Keratinocyte (primary cell): ENCODE measurements around the gene LRRC10. TPM values are rescaled to one million over a fixed set of nuclear protein-coding genes. Genes with fewer than 3 reads are reported as not detected.
A peak's percentile ranks its signal among the peaks of the same experiment; 100 is the strongest.

Experiments
- DNase-seq: peaks from one replicate; pipeline ENCODE4 v3.0.0-alpha.2; 2011; ENCODE audit warnings: low read depth, missing footprints, low spot score
- FAIRE-seq: peaks from 2 replicates; lab custom pipeline; 2011; peaks lifted over from hg19 to GRCh38; lab: Jason Lieb, UNC
- H2AFZ ChIP-seq: 2 replicates; pipeline ENCODE4 v1.6.0; 2012; ENCODE audit warnings: low read length, control low read depth, inconsistent platforms; ENCODE audit not compliant: control insufficient read depth
- H3K27ac ChIP-seq: 2 replicates; pipeline ENCODE4 v1.5.1; 2011; ENCODE audit warnings: low read length; ENCODE audit not compliant: control insufficient read depth, insufficient read depth
- H3K27me3 ChIP-seq: 3 replicates; pipeline ENCODE4 v1.6.0; 2011; ENCODE audit warnings: low read length; ENCODE audit not compliant: control insufficient read depth, insufficient read depth; ENCODE audit errors: extremely low read depth
- H3K36me3 ChIP-seq, 2 experiments: 2 replicates in 1 of 2; 3 replicates in 1 of 2; pipeline ENCODE4 v1.5.1; 2011; ENCODE audit warnings: low read length in 2 of 2, mild to moderate bottlenecking in 1 of 2; ENCODE audit not compliant: control insufficient read depth in 2 of 2, insufficient read depth in 2 of 2; ENCODE audit errors: extremely low read depth in 1 of 2
- H3K4me1 ChIP-seq: 3 replicates; pipeline ENCODE4 v1.5.1; 2011; ENCODE audit warnings: low read length; ENCODE audit not compliant: control insufficient read depth, insufficient read depth; ENCODE audit errors: extremely low read depth
- H3K4me2 ChIP-seq: 3 replicates; pipeline ENCODE4 v1.6.0; 2011; ENCODE audit warnings: low read depth, low read length; ENCODE audit not compliant: control insufficient read depth, insufficient read depth; ENCODE audit errors: extremely low read depth
- H3K4me3 ChIP-seq, 3 experiments: fragments of 200-600 bp in 1 of 3; sonication (generic) in 1 of 3; 2 replicates in 2 of 3; 3 replicates in 1 of 3; pipeline ENCODE4 v1.5.1; 2011 to 2016; ENCODE audit warnings: low read length in 3 of 3, mild to moderate bottlenecking in 3 of 3, control low read depth in 2 of 3, inconsistent platforms in 1 of 3, low read depth in 1 of 3, mixed read lengths in 1 of 3, mixed run types in 1 of 3, moderate library complexity in 1 of 3; ENCODE audit not compliant: control insufficient read depth in 2 of 3, insufficient read depth in 2 of 3; ENCODE audit errors: extremely low read depth in 1 of 3
- H3K79me2 ChIP-seq: 2 replicates; pipeline ENCODE4 v1.6.0; 2012; ENCODE audit warnings: low read length; ENCODE audit not compliant: control insufficient read depth, insufficient read depth
- H3K9ac ChIP-seq: 3 replicates; pipeline ENCODE4 v1.6.0; 2011; ENCODE audit warnings: low read length; ENCODE audit not compliant: control insufficient read depth, insufficient read depth; ENCODE audit errors: extremely low read depth
- H3K9me1 ChIP-seq: 3 replicates; pipeline ENCODE4 v1.6.0; 2011; ENCODE audit warnings: low read length; ENCODE audit not compliant: control insufficient read depth, insufficient read depth; ENCODE audit errors: extremely low read depth
- H3K9me3 ChIP-seq: 2 replicates; pipeline ENCODE4 v1.5.1; 2012; ENCODE audit warnings: low read depth, low read length; ENCODE audit not compliant: control insufficient read depth
- H4K20me1 ChIP-seq: 3 replicates; pipeline ENCODE4 v1.6.0; 2011; ENCODE audit warnings: low read length; ENCODE audit not compliant: control insufficient read depth, insufficient read depth; ENCODE audit errors: extremely low read depth
- EZH2 ChIP-seq: IDR thresholded peaks from one replicate; pipeline ENCODE4 v1.6.1; 2012; ENCODE audit warnings: inconsistent platforms, mild to moderate bottlenecking, low read length, moderate library complexity
- dilution Hi-C: fragments of 300-500 bp; cut with MboI; formaldehyde crosslinking; loops from one replicate; pipeline ENCODE4 v1.7.0; 2020; ENCODE audit warnings: low sequenced_read_pairs; ENCODE audit not compliant: extremely low pct_ligation_motif_present
- polyA plus RNA-seq, 5 experiments: library from polyadenylated mRNA; depleted of rRNA in 3 of 5; stranded (reverse) in 3 of 5; stranded (forward) in 1 of 5; unstranded in 1 of 5; fragments of >200 nt; gene quantifications; 1 replicate in 1 of 5; 2 replicates in 3 of 5; 3 replicates in 1 of 5; pipeline versions ENCODE4 v1.2.1 to v1.2.3, GENCODE V29; 2011 to 2012; ENCODE audit warnings: missing spikeins in 2 of 5, low read depth in 1 of 5, low replicate concordance in 1 of 5
- TF ChIP-seq, protein P1 (sequence below), 3 experiments: IDR thresholded peaks in 1 of 3; conservative IDR thresholded peaks in 1 of 3; optimal IDR thresholded peaks in 1 of 3; 2 replicates in 2 of 3; 3 replicates in 1 of 3; pipeline versions ENCODE3 to v1.5.1; 2011; ENCODE audit warnings: low read length in 3 of 3, mild to moderate bottlenecking in 3 of 3, moderate library complexity in 2 of 3, control low read depth in 1 of 3, inconsistent platforms in 1 of 3; ENCODE audit not compliant: insufficient read depth in 2 of 3; ENCODE audit errors: extremely low read depth in 1 of 3

LRRC10 gene
- polyA plus RNA-seq, 1 donor (not counting 4 experiments of a cell fraction or from before 2014, with no cell fraction given), result not detected

DNA sequence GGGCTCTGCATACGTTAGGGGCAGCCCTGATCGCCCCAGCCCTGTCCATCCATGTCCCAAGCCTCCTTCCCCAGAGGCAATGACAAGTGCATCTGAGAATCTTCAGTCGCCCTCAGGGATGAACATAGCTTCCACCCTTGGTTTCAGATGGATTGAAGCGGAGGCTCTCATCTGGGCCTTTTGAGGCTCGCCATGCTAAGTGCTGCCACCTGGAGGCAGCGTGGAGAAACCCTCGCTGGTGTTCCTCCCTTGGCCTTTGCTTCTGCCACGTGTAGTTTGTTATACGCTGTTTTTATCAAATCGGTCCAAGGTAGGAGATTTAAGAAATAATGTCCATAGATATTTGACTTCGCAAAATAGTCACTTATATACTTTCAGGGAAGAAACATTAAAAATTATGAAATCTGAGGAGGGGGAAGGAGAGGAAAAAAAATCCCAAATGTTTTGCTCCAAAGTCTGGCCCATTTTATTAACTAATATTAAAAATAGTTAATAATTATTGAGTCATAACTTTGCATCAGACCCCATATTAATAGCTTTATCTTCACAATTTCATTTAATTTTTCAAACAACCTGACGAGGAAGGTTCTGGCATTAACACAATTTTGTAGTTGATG is 28.8 kb upstream of the LRRC10 start:
- Histone ChIP-seq H3K4me1 (no peaks in the 10 kb centered on the region), H3K27me3 (no peaks in the 10 kb centered on the region), H4K20me1 (no peaks in the 10 kb centered on the region), H3K4me2 (no peak overlapping the region), H3K27ac (no peak overlapping the region), H3K79me2 (no peaks in the 10 kb centered on the region), H3K4me3 (no peak overlapping the region), H3K9ac (no peak overlapping the region), H2AFZ (no peak overlapping the region), H3K9me3 (no peaks in the 10 kb centered on the region), H3K9me1 (no peaks in the 10 kb centered on the region), H3K36me3 (no peaks in the 10 kb centered on the region)
- FAIRE-seq (peak; percentile 9), DNase-seq (no peak)
- dilution Hi-C loops, result no loop called here
- no peak for TF ChIP-seq EZH2
- TF ChIP-seq, protein P1, sequence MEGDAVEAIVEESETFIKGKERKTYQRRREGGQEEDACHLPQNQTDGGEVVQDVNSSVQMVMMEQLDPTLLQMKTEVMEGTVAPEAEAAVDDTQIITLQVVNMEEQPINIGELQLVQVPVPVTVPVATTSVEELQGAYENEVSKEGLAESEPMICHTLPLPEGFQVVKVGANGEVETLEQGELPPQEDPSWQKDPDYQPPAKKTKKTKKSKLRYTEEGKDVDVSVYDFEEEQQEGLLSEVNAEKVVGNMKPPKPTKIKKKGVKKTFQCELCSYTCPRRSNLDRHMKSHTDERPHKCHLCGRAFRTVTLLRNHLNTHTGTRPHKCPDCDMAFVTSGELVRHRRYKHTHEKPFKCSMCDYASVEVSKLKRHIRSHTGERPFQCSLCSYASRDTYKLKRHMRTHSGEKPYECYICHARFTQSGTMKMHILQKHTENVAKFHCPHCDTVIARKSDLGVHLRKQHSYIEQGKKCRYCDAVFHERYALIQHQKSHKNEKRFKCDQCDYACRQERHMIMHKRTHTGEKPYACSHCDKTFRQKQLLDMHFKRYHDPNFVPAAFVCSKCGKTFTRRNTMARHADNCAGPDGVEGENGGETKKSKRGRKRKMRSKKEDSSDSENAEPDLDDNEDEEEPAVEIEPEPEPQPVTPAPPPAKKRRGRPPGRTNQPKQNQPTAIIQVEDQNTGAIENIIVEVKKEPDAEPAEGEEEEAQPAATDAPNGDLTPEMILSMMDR (optimal IDR thresholded peaks at IDR 0.05 in 1 of 3, IDR thresholded peaks at IDR 0.05 in 1 of 3, conservative IDR thresholded peaks at IDR 0.05 in 1 of 3; ENCODE audit: extremely low read depth in 1 of 3, insufficient read depth in 2 of 3, low read length in 3 of 3), result peak; percentile 82 to 95 (median 91)

DNA sequence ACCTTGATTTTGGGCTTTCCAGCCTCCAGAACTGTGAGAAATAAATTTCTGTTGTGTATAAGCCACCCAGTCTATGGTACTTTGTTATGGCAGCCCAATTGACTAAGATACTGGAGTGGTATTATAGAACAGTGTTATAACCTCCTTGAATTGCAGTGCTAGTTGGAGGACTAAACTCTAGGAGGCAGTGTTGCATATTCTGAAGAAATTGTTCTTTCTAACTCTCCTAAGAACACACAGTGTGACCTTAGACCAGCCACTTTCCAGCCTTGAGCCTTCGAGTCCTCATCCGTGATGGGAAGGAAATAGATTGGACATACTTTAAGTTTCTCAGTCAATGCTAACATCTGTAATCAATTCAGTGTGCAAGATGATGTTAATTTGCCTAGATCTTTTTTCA is 22.4 kb upstream of the LRRC10 start:
- Histone ChIP-seq H3K9me3 (no peaks in the 10 kb centered on the region), H3K9ac (no peak overlapping the region), H3K79me2 (no peaks in the 10 kb centered on the region), H3K27me3 (no peaks in the 10 kb centered on the region), H4K20me1 (no peaks in the 10 kb centered on the region), H3K27ac (no peak overlapping the region), H3K9me1 (no peaks in the 10 kb centered on the region), H2AFZ (no peak overlapping the region), H3K36me3 (no peaks in the 10 kb centered on the region), H3K4me2 (no peak overlapping the region), H3K4me1 (no peaks in the 10 kb centered on the region), H3K4me3 (no peak overlapping the region)
- dilution Hi-C loops, result no loop called here
- FAIRE-seq (no peak), DNase-seq (no peak)
- TF ChIP-seq EZH2, result no peak
- TF ChIP-seq, protein P1 (optimal IDR thresholded peaks at IDR 0.05 in 1 of 3, IDR thresholded peaks at IDR 0.05 in 1 of 3, conservative IDR thresholded peaks at IDR 0.05 in 1 of 3; ENCODE audit: extremely low read depth in 1 of 3, insufficient read depth in 2 of 3, low read length in 3 of 3), result peak; percentile 5 to 41 (median 29)
